Stimulated activated CD8-positive, alpha-beta memory T cell treated with anti-CD3 and anti-CD28 coated beads, Interleukin-15, amount 100 ng/mL, for 24 hours (primary cell): ENCODE results near the gene LCK.

Experiments used
- DNase-seq: peaks from one replicate; pipeline ENCODE4 v3.0.0-alpha.2; 2020; ENCODE audit warnings: low read depth

Gene LCK

GRCh38 chr1:32250893-32251716 lies at the start of gene LCK:
Gene LCK, plus strand, starts transcription at chr1:32251265. Its CDS starts 23,065 bp downstream, at chr1:32274330.
- DNase-seq: peak; percentile 43

- DNase-seq: no peak
Observed at GRCh38 chr1:32204943-32205361, 46.1 kb upstream of the LCK start.

- peak; percentile 62 for DNase-seq
Observed at GRCh38 chr1:32205401-32206370, 45.4 kb upstream of the LCK start, which contains the start of gene IQCC. Gene IQCC, plus strand, starts transcription at chr1:32205671. Its CDS starts 11 bp downstream, at chr1:32205682.

- DNase-seq: no peak
Observed at GRCh38 chr1:32208469-32208868, 42.6 kb upstream of the LCK start.

- DNase-seq: no peak
Observed at GRCh38 chr1:32208891-32209328, 42.2 kb upstream of the LCK start, which contains the start of gene DCDC2B. Gene DCDC2B, plus strand, starts transcription at chr1:32209089. Its CDS starts 5 bp downstream, at chr1:32209094.

- no peak for DNase-seq
Observed at GRCh38 chr1:32215629-32216480, 35.2 kb upstream of the LCK start.

GRCh38 chr1:32216566-32216965 lies 34.5 kb upstream of the LCK start:
- DNase-seq: no peak

- DNase-seq: no peak
Observed at GRCh38 chr1:32219022-32219421, 32.0 kb upstream of the LCK start.

GRCh38 chr1:32220746-32221580 lies 30.1 kb upstream of the LCK start:
- DNase-seq: no peak

GRCh38 chr1:32221581-32221979 lies 29.5 kb upstream of the LCK start:
- DNase-seq: no peak

- peak; percentile 78 for DNase-seq
Observed at GRCh38 chr1:32221980-32222755, 28.9 kb upstream of the LCK start, which contains the start of the genes EIF3I and TMEM234. Gene EIF3I, plus strand, starts transcription at chr1:32222407. Its CDS starts 35 bp downstream, at chr1:32222442. Gene TMEM234, minus strand, starts transcription at chr1:32222353. Its CDS starts 31 bp downstream, at chr1:32222322.

- no peak for DNase-seq
Observed at GRCh38 chr1:32223683-32224082, 27.4 kb upstream of the LCK start.

- DNase-seq: no peak
Observed at GRCh38 chr1:32224285-32224684, 26.8 kb upstream of the LCK start.

GRCh38 chr1:32228771-32229170 lies 22.3 kb upstream of the LCK start:
- DNase-seq: no peak

- DNase-seq: no peak
Observed at GRCh38 chr1:32231843-32232432, 19.1 kb upstream of the LCK start.

GRCh38 chr1:32232558-32233304 lies 18.3 kb upstream of the LCK start:
- no peak for DNase-seq

GRCh38 chr1:32234792-32235191 lies 16.3 kb upstream of the LCK start:
- no peak for DNase-seq

GRCh38 chr1:32239337-32239736 lies 11.7 kb upstream of the LCK start:
- no peak for DNase-seq

- DNase-seq: no peak
Observed at GRCh38 chr1:32239790-32240139, 11.3 kb upstream of the LCK start.
